Measurements from ENCODE around the gene FARP1.

GRCh38 chr13:98441056-98441676, 298.3 kb downstream of the FARP1 start:
- TF ChIP-seq GATA3 (IDR thresholded peaks at IDR 0.05; ENCODE audit: low read depth, low read length) (no peak), GATA2 (IDR thresholded peaks at IDR 0.05; ENCODE audit: low read depth, low read length) (no peak)

Measured in SH-SY5Y (cell line).